Subcutaneous adipose tissue (tissue), 4 donors: Measurements from ENCODE around the gene LRRC17. TPM values are rescaled to one million over a fixed set of nuclear protein-coding genes. Genes with fewer than 3 reads are reported as not detected.

Experiments used
- CTCF ChIP-seq: fragments of 450-650 bp; IDR thresholded peaks from one replicate; pipeline ENCODE4 v1.5.1; 2016; ENCODE audit warnings: low read depth, mild to moderate bottlenecking, control low read depth, antibody characterized with exemption, moderate library complexity
- total RNA-seq, 4 donors: library from RNA; depleted of rRNA; stranded (reverse); fragments of >200 nt; gene quantifications; one replicate each; pipeline ENCODE4 v1.1.0, GENCODE V29; 2016

Gene LRRC17
- total RNA-seq, 4 donors from 2014 or later: 2.3 to 4.5 (median 3.9) TPM

DNA sequence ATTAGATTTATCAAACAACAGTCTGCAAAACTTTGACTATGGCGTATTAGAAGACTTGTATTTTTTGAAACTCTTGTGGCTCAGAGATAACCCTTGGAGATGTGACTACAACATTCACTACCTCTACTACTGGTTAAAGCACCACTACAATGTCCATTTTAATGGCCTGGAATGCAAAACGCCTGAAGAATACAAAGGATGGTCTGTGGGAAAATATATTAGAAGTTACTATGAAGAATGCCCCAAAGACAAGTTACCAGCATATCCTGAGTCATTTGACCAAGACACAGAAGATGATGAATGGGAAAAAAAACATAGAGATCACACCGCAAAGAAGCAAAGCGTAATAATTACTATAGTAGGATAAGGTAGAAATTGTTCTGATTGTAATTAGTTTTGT is 31.4 kb downstream of the LRRC17 start:
- TF ChIP-seq CTCF: no peak

DNA sequence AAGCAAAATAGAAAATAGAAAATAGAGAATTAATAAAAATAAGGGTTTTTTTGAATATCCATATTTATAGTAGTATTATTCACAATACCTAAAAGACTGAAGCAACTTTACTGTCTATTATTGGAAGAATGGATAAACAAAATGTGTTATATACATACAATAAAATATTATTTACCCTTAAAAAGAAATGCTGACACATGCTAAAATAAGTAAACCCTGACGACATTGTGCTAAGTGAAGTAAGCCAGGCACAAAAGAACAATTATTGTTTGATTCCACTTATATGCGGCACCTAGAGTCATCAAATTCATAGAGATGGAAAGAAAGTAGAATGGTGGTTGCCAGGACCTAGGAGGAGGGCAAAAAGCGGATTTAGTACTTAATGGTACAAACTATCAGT is 39.0 kb downstream of the LRRC17 start:
- no peak for TF ChIP-seq CTCF

- no peak for TF ChIP-seq CTCF
These were observed 40.6 kb downstream of the LRRC17 start for GRCh38 chr7:102953406-102953805.

DNA sequence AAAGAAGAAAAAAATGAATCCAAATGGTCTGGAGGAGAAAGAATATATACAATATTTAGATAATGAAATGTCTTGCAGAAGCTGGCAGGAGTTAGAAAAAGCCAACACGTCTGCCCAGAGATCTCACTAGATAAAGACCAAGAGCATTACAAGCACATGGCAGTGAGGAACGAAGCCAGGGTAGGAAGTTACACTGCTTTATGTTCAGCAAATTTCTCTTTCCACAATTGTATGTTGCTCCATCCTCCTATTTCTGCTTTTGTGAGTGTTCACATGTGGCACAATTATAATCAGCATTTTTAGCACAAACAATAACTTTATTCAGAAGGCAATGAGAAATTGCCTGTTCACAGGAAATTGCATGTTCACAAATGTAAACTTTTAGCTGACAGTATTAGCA is 53.7 kb downstream of the LRRC17 start:
- no peak for TF ChIP-seq CTCF

DNA sequence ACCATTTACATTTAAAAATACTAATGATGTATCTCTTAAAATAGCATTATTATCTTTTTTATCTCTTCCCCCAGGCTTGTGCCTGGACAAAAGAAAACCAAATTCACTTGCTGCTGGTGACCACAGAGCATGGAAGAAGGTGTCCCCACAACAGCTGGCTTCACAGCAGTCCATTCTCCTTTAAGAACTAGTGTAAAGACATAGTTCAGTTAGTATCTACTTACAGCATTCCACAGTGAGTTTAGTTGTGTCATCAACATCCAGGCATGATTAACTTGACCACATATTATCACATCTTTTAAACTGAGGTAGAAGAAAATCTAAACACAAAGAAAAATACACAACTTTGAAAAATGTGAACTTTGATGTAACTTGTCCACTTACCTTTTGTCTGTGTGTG is 55.0 kb downstream of the LRRC17 start:
- TF ChIP-seq CTCF: no peak

- TF ChIP-seq CTCF: no peak
These were observed 60.4 kb downstream of the LRRC17 start for GRCh38 chr7:102973096-102973802.

DNA sequence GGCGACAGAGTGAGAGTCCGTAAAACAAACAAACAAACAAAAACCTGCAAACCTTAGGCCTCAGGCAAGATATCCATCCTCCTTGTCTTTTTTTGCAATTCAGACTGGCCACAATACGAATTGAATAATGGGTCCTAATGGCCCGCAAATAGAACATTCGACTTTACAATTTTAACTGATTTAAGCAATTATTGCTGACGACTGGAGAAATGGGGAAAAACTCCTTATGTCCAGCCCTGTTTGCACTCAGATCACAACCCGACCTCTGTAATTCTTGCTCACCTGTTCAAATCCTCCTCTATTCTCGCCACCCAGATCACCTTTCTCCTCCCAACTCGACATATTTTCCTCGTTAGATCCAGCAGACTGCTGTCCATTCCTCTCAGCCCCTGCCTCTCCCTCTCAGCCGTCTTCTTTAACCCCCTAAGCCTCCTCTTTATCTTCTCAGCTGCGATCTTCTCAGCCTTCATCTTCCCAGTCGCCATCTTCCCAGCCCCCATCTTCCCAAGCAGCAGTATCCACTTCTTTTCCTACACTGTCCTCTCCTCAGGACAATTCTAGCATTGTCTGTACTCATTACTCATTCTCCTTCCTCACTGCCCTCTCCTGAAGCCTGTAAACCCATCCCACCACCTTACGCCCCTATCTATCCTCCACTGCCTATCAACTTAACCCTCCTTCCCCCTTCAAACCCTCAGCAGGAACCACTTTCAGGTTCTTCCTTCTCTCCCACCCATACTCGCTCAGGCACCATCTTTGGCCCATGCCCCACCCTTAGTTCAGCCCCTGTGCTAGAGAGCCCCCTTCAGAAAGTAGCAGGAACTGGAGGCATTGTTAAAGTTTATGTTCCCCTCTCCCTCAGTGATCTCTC is 61.8 kb downstream of the LRRC17 start:
- TF ChIP-seq CTCF: no peak
